GM19463 (cell line): Measurements from ENCODE around the gene SLC1A4.

Source experiments
- ATAC-seq: cut with Tn5 transposase; IDR thresholded peaks from one replicate; pipeline ENCODE4 v1.9.1; 2021; ENCODE audit warnings: mild to moderate bottlenecking, moderate library complexity; ENCODE audit not compliant: unreplicated experiment

The SLC1A4 gene

DNA sequence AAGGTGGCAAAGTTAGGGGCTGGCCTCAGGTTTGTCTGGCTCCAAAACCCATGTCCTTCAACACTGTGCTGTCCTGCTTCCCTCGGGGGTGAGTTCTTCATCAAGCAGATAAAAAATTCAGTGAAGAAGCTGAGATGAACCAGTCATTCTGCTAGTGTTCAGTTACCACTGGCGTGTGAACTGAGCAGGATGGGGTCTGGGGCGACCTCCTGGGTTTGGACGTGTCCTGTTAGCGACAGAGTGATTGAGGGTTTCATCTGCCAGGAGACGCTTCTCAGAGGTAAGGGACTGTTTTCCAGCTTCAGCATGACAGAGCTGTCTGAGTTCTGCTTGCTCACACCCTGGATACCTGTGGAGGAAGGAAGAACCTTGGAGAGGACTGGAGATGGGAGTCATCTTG, 81.7 kb downstream of the SLC1A4 start:
- ATAC-seq, result no peak

- no peak for ATAC-seq
These were observed 82.4 kb downstream of the SLC1A4 start for GRCh38 chr2:65071499-65072180.

DNA sequence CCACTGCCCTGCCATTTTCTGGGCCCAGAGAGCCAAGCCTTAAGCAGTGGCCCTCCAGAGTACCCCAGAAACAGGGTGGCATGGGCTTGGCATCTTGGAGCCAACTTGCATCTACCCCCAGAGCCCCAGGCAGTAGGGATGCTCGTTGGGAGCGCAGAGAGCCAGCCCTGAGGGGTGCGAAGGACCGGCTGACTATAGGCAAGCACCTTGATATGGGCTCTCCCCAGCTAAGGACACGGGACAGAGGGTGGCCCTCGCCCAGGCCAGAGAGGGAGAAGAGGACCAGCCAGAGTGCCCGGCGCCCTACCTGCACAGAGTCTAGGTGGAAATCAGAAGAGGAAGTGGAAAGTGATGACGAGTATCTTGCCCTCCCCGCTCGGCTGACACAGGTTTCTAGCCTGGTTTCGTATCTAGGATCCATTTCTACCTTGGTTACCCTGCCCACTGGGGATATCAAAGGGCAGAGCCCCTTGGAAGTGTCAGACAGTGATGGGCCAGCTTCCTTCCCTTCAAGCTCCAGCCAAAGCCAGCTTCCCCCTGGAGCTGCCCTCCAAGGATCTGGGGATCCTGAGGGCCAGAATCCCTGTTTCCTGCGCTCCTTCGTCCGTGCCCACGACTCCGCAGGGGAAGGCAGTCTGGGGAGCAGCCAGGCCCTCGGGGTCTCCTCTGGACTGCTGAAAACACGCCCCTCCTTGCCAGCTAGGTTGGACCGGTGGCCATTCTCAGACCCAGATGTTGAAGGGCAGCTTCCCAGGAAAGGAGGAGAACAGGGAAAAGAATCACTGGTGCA, 83.2 kb downstream of the SLC1A4 start:
- peak; percentile 49 for ATAC-seq
